NCI-H510A treated with DMSO at 0.1 percent for 48 hours (cell line): Measurements from ENCODE around the gene SLC39A10.

Experiments used
- DNase-seq: peaks from one replicate; lab custom pipeline; 2025; lab: John Stamatoyannopoulos, UW

The SLC39A10 gene

DNA sequence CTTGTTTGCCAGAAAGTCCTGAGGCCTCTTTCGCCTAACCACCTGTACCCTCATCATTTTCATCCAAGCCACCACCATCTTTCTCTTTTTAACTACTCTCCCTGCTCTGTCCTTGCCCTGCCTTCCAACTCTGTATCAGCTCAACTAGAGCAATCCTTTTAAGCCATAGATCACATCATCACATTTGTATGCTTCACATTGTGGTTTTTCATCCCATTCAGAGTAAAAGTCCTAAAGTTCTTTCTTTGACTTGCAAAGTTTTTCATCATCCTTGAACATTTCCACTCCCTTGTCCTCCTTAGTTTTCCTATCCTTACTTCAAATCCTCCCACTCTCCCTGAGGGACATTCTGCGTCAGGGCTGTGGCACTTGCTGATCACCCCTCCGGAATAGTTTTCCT, 73.9 kb downstream of the SLC39A10 start:
- no peak for DNase-seq

DNA sequence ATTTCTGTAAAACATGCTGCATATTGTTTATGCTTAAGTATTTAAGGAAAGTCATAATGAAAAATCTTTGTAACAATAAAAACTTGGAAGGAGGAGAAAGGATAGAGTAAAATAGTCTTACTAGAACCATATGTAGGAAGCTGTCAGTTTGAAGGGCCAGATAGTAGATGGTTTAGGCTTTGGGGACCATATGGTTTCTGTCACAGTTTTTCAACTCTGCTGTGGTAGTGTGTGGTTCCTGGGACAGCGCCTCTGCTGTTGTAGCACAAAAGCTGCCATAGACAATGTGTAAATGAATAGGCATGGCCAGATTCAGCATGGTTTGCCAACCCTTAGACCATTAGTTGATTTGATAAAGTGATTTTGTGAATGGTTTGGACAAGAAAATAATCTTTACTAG, 75.5 kb downstream of the SLC39A10 start:
- DNase-seq = no peak

- no peak for DNase-seq
Measured at GRCh38 chr2:195733831-195734230, 76.8 kb downstream of the SLC39A10 start.

- DNase-seq = no peak
Measured at GRCh38 chr2:195734395-195734794, 77.4 kb downstream of the SLC39A10 start.

DNA sequence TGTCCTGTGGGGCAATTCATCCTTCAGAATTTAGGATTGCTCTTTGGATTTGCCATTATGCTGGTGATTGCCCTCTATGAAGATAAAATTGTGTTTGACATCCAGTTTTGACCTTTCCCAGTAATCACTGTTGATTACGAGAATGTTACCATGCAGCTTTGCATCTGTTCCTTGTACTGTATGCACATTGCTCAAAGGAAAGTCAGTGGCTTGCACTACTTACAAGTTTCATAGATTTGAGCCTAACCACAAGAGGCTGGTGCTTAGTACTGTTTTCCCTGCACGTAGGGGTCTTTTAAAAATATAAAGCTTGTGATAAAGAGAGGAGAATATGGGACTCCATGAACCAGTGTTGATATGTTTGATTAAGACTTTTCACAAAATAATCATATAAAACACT, 77.9 kb downstream of the SLC39A10 start:
- no peak for DNase-seq

DNA sequence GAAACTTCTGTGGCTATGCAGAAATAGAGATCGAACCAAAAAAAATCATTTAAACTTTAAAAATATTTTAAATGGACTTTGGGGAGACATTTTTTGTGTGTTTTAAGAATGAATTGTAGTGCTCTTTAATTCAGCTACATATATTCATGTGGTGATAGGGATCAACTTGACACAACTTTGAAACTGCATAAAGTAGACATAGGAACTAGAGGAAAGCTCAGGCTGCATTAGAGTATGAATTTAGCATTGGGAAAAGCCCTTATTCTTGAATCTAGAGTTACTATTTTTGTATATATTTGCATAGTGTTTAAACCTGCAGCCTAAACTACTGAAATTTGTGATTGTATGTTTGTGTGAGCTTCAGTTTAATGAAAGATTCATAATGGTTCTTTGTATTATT, 78.3 kb downstream of the SLC39A10 start:
- no peak for DNase-seq

DNA sequence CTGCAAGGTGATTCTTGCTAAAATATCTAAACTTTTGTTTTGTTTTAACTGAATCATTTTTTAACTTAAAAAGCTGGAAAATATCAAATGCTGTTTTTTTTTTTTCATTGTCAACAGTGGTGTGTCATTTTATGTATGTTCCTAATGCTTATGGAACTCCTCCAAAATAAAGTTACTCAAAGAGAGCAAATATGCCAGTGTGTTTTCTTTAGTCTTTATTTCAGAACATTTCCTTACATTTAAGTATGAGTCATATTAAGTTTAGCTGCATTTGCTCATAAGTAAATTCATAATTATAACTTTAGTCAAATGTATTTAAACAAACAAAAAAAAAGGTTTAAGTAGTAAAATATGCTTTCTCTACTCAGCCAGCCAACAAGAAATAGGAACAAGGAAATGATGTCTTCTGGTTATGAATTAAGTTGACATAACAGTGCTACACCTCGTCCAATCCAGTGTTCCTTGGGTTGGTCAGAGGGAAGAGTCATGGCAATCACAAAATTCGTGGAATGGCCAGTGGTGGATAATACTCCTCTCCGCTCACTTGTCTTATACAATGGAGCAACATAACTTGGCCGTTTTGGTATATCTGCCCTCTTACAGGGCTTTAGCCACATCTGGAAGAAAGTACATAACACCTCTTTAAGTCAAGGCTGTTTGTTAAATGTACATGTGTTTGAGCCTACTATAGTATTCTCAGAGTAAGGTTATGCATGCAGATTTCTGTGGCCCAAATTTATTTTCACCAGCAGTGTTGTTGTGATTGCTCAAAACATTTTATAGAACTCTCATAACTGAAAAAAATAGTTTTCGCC, 80.7 kb downstream of the SLC39A10 start:
- DNase-seq = no peak

GRCh38 chr2:195741191-195741590, 84.2 kb downstream of the SLC39A10 start:
- no peak for DNase-seq

- no peak for DNase-seq
Measured at GRCh38 chr2:195756218-195756942, 99.4 kb downstream of the SLC39A10 start.

- no peak for DNase-seq
Measured at GRCh38 chr2:195758846-195759245, 101.8 kb downstream of the SLC39A10 start.

DNA sequence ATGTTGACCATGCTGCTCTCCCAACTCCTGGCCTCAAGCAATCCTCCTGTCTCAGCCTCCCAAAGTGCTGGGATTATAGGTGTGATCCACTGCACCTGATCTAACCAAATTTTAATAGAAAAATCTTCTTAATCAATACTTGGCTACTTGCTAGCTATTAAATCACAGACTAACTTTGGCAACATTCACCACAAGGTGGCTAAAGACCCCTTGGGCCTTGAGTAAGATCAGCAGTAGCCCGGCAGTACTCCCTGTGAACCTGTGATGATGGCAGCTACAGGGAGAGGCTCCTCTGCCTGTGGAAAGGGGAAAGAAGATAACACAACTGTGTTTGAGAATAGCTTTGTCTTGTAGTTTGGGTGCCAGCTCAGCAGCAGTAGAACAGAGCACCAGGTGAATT, 102.9 kb downstream of the SLC39A10 start:
- no peak for DNase-seq

DNA sequence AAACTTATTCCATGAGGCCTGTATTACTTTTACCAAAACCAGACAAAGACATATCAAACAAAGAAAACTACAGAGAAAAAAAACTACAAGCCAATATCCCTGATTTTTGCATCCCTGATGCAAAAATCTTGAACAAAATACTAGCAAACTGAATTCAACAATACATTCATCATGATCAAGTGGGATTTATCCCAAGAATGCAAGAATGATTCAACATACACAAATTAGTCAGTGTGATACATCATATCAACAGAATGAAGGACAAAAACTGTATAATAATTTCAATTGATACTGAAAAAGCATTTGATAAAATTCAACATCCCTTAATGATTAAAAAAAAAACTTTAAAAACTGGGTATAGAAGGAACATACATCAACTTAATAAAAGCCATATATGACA, 106.8 kb downstream of the SLC39A10 start:
- no peak for DNase-seq

GRCh38 chr2:195766691-195767090, 109.7 kb downstream of the SLC39A10 start:
- no peak for DNase-seq

DNA sequence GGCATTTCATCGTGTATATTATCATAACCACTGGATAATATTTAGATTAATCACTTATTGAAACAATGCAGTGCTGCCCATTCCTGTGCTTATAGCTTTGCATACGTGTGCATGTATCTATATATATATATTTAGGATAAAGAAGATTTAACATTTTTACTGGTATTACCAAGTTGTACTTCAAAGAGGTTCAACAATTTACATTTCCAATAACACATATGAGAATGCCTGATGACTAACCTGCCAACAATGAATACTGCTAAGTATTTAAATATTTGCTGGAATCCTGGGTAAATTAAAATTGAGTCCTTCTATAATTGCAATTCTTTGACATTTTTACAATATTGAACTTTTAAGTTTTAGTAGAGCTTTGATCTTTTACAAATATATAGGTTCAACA, 111.4 kb downstream of the SLC39A10 start:
- DNase-seq = no peak

DNA sequence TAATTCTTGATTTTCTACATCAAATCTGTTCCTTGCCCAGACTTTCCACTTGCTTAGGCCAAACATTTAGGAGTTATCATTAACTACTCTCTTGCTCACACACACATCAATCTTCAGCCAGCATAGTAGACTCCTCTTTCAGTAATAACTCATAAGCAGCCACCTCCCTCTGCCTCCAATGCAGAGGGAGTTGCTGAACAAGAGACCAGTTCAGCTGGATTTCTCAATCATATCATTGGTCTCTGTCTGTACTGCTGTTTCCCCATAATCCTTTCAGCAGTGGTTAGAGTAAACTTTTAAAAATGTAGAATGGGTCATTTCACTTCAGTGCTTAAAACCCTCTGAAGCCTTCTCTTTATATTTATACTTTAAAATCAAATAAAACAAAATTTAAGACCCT, 112.9 kb downstream of the SLC39A10 start:
- no peak for DNase-seq

- DNase-seq = no peak
Measured at GRCh38 chr2:195779491-195779890, 122.5 kb downstream of the SLC39A10 start.

- DNase-seq = no peak
Measured at GRCh38 chr2:195782156-195782555, 125.1 kb downstream of the SLC39A10 start.
